ENCODE measurements around the gene GP1BB. TPM values are rescaled to one million over a fixed set of nuclear protein-coding genes. Genes with fewer than 3 reads are reported as not detected.

GP1BB gene
- polyA plus RNA-seq, 3 donors, result 0.13 to 1.5 (median 0.26) TPM

DNA sequence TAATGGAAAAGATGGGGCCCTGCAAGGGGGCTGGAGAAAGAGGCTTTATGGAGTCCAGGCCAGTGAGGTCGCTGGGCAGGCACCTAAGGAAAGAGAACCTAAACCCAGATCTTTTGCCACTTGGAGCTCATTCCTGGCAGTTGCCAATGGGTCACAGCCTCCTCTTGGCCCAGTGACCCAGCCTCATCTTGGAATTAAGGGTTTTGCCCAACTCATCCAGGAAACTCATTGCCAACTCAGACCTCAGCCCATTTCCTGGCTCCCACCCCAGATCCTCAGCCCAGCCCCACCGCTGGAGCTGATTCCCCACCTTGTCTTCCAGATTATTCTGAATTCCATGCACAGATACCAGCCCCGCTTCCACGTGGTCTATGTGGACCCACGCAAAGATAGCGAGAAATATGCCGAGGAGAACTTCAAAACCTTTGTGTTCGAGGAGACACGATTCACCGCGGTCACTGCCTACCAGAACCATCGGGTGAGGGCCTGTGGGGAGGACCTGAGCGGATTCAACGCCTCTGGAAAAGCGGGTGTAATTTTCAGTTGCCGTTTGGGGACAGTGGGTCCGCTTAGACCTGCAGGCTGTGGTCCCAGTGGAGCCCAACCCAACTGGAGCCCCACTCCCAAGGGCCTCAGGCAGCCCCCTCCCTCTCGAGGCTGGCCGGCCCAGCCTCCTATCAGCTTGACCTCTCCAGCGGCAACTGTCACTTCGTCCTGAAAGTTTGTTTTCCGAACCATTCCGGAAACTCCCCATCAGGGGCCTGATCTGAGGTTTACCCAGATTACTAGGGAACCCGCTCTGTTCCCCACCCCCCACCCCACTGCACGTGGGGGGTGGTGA is 41.5 kb downstream of the GP1BB start:
- intact Hi-C loops (cut with micrococcal nuclease), result no loop called here
- Histone ChIP-seq H3K4me3 (replicated peaks in 1 of 3; ENCODE audit: low read depth in 2 of 3, low read length in 3 of 3) (no peak overlapping the region), H3K36me3 (replicated peaks in 1 of 2; ENCODE audit: control insufficient read depth in 1 of 2, insufficient read depth in 2 of 2, low read length in 2 of 2) (no peaks in the 10 kb centered on the region), H2AFZ (ENCODE audit: insufficient read depth, low read depth, low read length, poor library complexity, severe bottlenecking) (no peak overlapping the region), H3K27ac (ENCODE audit: low read depth in 1 of 2, low read length in 2 of 2) (no peak overlapping the region), H3K27me3 (ENCODE audit: control insufficient read depth in 2 of 2, insufficient read depth in 2 of 2, low read length in 2 of 2) (peaks cover 46 to 79% of the 10 kb centered on the region in 2 donors), H3K9me3 (replicated peaks in 1 of 2; ENCODE audit: control insufficient read depth in 1 of 2, insufficient read depth in 1 of 2, low read length in 2 of 2) (peaks cover 6 to 37% of the 10 kb centered on the region in 2 donors), H3K9ac (ENCODE audit: insufficient read depth, low read length, poor library complexity, severe bottlenecking) (no peak overlapping the region), H3K79me2 (ENCODE audit: insufficient read depth, low read length) (no peaks in the 10 kb centered on the region), H3K4me1 (ENCODE audit: control insufficient read depth in 1 of 2, insufficient read depth in 2 of 2, low read length in 2 of 2) (peaks cover 19 to 32% of the 10 kb centered on the region in 2 donors), H3K4me2 (replicated peaks; ENCODE audit: extremely low read depth, low read length, poor library complexity, severe bottlenecking) (peak overlapping the region; percentile 41), H4K20me1 (ENCODE audit: insufficient read depth, low read length) (no peaks in the 10 kb centered on the region)
- peaks cover 74 to 89% (median 79%) of the 10 kb centered on the region in 3 donors for H3K27me3 Mint-ChIP-seq (ENCODE audit: low read depth in 3 of 3)
- H3K4me3 Mint-ChIP-seq, result peak overlapping the region; percentile 21 to 85
- H3K4me1 Mint-ChIP-seq, result peaks cover 22% of the 10 kb centered on the region
- H3K36me3 Mint-ChIP-seq, result peaks cover 4 to 13% of the 10 kb centered on the region in 2 donors
- TF ChIP-seq, protein P1, sequence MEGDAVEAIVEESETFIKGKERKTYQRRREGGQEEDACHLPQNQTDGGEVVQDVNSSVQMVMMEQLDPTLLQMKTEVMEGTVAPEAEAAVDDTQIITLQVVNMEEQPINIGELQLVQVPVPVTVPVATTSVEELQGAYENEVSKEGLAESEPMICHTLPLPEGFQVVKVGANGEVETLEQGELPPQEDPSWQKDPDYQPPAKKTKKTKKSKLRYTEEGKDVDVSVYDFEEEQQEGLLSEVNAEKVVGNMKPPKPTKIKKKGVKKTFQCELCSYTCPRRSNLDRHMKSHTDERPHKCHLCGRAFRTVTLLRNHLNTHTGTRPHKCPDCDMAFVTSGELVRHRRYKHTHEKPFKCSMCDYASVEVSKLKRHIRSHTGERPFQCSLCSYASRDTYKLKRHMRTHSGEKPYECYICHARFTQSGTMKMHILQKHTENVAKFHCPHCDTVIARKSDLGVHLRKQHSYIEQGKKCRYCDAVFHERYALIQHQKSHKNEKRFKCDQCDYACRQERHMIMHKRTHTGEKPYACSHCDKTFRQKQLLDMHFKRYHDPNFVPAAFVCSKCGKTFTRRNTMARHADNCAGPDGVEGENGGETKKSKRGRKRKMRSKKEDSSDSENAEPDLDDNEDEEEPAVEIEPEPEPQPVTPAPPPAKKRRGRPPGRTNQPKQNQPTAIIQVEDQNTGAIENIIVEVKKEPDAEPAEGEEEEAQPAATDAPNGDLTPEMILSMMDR (IDR thresholded peaks at IDR 0.05), result no peak
- H3K9me3 Mint-ChIP-seq, result peaks cover 0 to 29% (median 14%) of the 10 kb centered on the region in 7 donors
- 63% methylated on average over 19 of the region's 25 CpGs for WGBS (ENCODE audit: insufficient coverage)
- H3K27ac Mint-ChIP-seq, result no peak overlapping the region
- no peak for DNase-seq

DNA sequence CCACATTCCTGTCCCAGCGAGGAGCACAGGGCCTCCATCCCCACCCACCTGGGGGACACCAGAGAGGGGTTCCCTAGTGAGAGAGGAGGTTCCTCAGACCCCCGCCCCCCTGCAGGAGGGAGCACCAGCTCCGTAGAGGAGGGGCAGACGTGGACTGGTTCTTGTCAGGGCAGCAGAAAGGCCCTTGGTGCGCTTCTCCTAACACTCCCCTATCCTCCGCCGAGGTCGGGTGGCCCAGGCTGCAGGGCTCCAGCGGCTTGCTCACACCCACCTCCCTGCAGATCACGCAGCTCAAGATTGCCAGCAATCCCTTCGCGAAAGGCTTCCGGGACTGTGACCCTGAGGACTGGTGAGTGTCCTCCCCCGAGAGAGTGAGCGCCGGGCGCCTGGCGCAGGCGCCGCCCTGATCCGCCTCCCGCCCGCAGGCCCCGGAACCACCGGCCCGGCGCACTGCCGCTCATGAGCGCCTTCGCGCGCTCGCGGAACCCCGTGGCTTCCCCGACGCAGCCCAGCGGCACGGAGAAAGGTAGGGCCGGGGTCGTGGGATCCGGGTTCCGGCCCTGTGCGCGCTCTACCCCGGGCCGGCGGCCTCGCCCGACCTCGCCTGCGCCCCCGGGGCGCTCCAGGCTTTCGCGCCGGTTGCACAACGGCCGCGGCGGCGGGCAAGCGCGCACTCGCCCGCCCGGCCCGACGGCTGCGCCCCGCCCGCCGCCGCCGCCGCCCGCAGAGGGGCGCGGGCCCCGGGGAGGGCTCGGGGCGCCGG is 42.3 kb downstream of the GP1BB start:
- no peak for DNase-seq
- no peaks in the 10 kb centered on the region for H3K36me3 ChIP-seq (replicated peaks in 1 of 2; ENCODE audit: control insufficient read depth in 1 of 2, insufficient read depth in 2 of 2, low read length in 2 of 2)
- H3K4me1 Mint-ChIP-seq, result peaks cover 17% of the 10 kb centered on the region
- peak overlapping the region in 1 of 3 experiments; percentile 47 for H3K4me3 ChIP-seq (replicated peaks in 1 of 3; ENCODE audit: low read depth in 2 of 3, low read length in 3 of 3)
- no peaks in the 10 kb centered on the region for H3K79me2 ChIP-seq (ENCODE audit: insufficient read depth, low read length)
- H3K27ac ChIP-seq (ENCODE audit: low read depth in 1 of 2, low read length in 2 of 2), result no peak overlapping the region
- no peak overlapping the region for H3K27ac Mint-ChIP-seq
- intact Hi-C loops (cut with micrococcal nuclease), result no loop called here
- H3K36me3 Mint-ChIP-seq, result peaks cover 0 to 8% of the 10 kb centered on the region in 2 donors
- H3K9ac ChIP-seq (ENCODE audit: insufficient read depth, low read length, poor library complexity, severe bottlenecking), result no peak overlapping the region
- peak overlapping the region; percentile 66 to 85 for H3K4me3 Mint-ChIP-seq
- peaks cover 6 to 36% of the 10 kb centered on the region in 2 donors for H3K9me3 ChIP-seq (replicated peaks in 1 of 2; ENCODE audit: control insufficient read depth in 1 of 2, insufficient read depth in 1 of 2, low read length in 2 of 2)
- peak overlapping the region; percentile 51 for H3K4me2 ChIP-seq (replicated peaks; ENCODE audit: extremely low read depth, low read length, poor library complexity, severe bottlenecking)
- TF ChIP-seq, protein P1 (IDR thresholded peaks at IDR 0.05), result no peak
- no peaks in the 10 kb centered on the region for H4K20me1 ChIP-seq (ENCODE audit: insufficient read depth, low read length)
- WGBS (ENCODE audit: insufficient coverage), result 1% methylated on average over 79 of the region's 83 CpGs
- peaks cover 45 to 80% of the 10 kb centered on the region in 2 donors for H3K27me3 ChIP-seq (ENCODE audit: control insufficient read depth in 2 of 2, insufficient read depth in 2 of 2, low read length in 2 of 2)
- peaks cover 0 to 24% (median 9%) of the 10 kb centered on the region in 7 donors for H3K9me3 Mint-ChIP-seq
- peak overlapping the region; percentile 35 for H2AFZ ChIP-seq (ENCODE audit: insufficient read depth, low read depth, low read length, poor library complexity, severe bottlenecking)
- H3K27me3 Mint-ChIP-seq (ENCODE audit: low read depth in 3 of 3), result peaks cover 76 to 92% (median 80%) of the 10 kb centered on the region in 3 donors
- peaks cover 16 to 32% of the 10 kb centered on the region in 2 donors for H3K4me1 ChIP-seq (ENCODE audit: control insufficient read depth in 1 of 2, insufficient read depth in 2 of 2, low read length in 2 of 2)
